CD14-positive monocyte (primary cell): Measurements from ENCODE around the gene C5AR2. TPM values are rescaled to one million over a fixed set of nuclear protein-coding genes. Genes with fewer than 3 reads are reported as not detected.
A peak's percentile ranks its signal among the peaks of the same experiment; 100 is the strongest.

Experiments used
- DNase-seq, 3 donors: peaks; one replicate each; pipeline ENCODE4 v3.0.0-alpha.2; 2011 to 2022
- H2AFZ ChIP-seq: 2 replicates; pipeline ENCODE4 v1.6.0; 2012; ENCODE audit warnings: mild to moderate bottlenecking, low read depth, low read length, inconsistent platforms; ENCODE audit not compliant: insufficient read depth, poor library complexity, severe bottlenecking
- H3K27ac ChIP-seq, 2 donors: 1 replicate in 1 of 2; 2 replicates in 1 of 2; pipeline ENCODE4 v1.5.1; 2012 to 2013; ENCODE audit warnings: low read length in 2 of 2, control low read depth in 1 of 2, inconsistent platforms in 1 of 2, low read depth in 1 of 2, mild to moderate bottlenecking in 1 of 2
- H3K27me3 ChIP-seq, 2 donors: one replicate each; pipeline versions ENCODE4 v1.6.0 to v1.6.1; 2011 to 2013; ENCODE audit warnings: low read length in 2 of 2; ENCODE audit not compliant: control insufficient read depth in 2 of 2, insufficient read depth in 2 of 2
- H3K36me3 ChIP-seq, 2 donors: replicated peaks in 1 of 2; 1 replicate in 1 of 2; 2 replicates in 1 of 2; pipeline versions ENCODE4 v1.5.1 to v1.6.1; 2012 to 2013; ENCODE audit warnings: low read length in 2 of 2, control low read depth in 1 of 2, inconsistent platforms in 1 of 2, mild to moderate bottlenecking in 1 of 2; ENCODE audit not compliant: insufficient read depth in 2 of 2, control insufficient read depth in 1 of 2
- H3K4me1 ChIP-seq, 2 donors: 1 replicate in 1 of 2; 2 replicates in 1 of 2; pipeline versions ENCODE4 v1.5.1 to v1.6.1; 2012 to 2013; ENCODE audit warnings: low read length in 2 of 2, control low read depth in 1 of 2, inconsistent platforms in 1 of 2, mild to moderate bottlenecking in 1 of 2, moderate library complexity in 1 of 2; ENCODE audit not compliant: insufficient read depth in 2 of 2, control insufficient read depth in 1 of 2
- H3K4me2 ChIP-seq: replicated peaks from 2 replicates; pipeline ENCODE3; 2012; ENCODE audit warnings: low read length, moderate library complexity, mild to moderate bottlenecking; ENCODE audit not compliant: poor library complexity, severe bottlenecking; ENCODE audit errors: extremely low read depth
- H3K4me3 ChIP-seq, 3 experiments: fragments of 200-600 bp in 1 of 3; sonication (generic) in 1 of 3; replicated peaks in 1 of 3; 1 replicate in 2 of 3; 2 replicates in 1 of 3; pipeline ENCODE4 v1.5.1; 2011 to 2013; ENCODE audit warnings: low read length in 3 of 3, mild to moderate bottlenecking in 3 of 3, control low read depth in 2 of 3, low read depth in 2 of 3, inconsistent platforms in 1 of 3, moderate library complexity in 1 of 3
- H3K79me2 ChIP-seq: 2 replicates; pipeline ENCODE4 v1.6.0; 2012; ENCODE audit warnings: mild to moderate bottlenecking, control low read depth, inconsistent platforms, low read length, moderate library complexity; ENCODE audit not compliant: insufficient read depth
- H3K9ac ChIP-seq: 2 replicates; pipeline ENCODE4 v1.6.0; 2017; ENCODE audit warnings: low read length, mild to moderate bottlenecking; ENCODE audit not compliant: insufficient read depth, poor library complexity, severe bottlenecking
- H3K9me3 ChIP-seq, 2 donors: replicated peaks in 1 of 2; 1 replicate in 1 of 2; 2 replicates in 1 of 2; pipeline versions ENCODE4 v1.5.1 to v1.6.1; 2012 to 2013; ENCODE audit warnings: low read length in 2 of 2, control low read depth in 1 of 2; ENCODE audit not compliant: control insufficient read depth in 1 of 2, insufficient read depth in 1 of 2
- H4K20me1 ChIP-seq: 2 replicates; pipeline ENCODE4 v1.6.0; 2012; ENCODE audit warnings: mild to moderate bottlenecking, low read length, control low read depth, moderate library complexity; ENCODE audit not compliant: insufficient read depth
- H3K27ac Mint-ChIP-seq, 7 donors: one replicate each; pipeline ENCODE4 v1.8.0; 2020; ENCODE audit warnings: mild to moderate bottlenecking in 7 of 7, mixed read lengths in 7 of 7, moderate library complexity in 6 of 7, inconsistent platforms in 2 of 7
- H3K27me3 Mint-ChIP-seq, 3 donors: one replicate each; pipeline ENCODE4 v1.8.0; 2021 to 2022; ENCODE audit warnings: low read depth in 3 of 3, mild to moderate bottlenecking in 3 of 3, mixed read lengths in 3 of 3, moderate library complexity in 3 of 3, inconsistent platforms in 1 of 3
- H3K36me3 Mint-ChIP-seq, 2 donors: one replicate each; pipeline ENCODE4 v1.8.0; 2020; ENCODE audit warnings: mixed read lengths in 2 of 2, inconsistent platforms in 1 of 2, mild to moderate bottlenecking in 1 of 2
- H3K4me1 Mint-ChIP-seq: one replicate; pipeline ENCODE4 v1.8.0; 2020; ENCODE audit warnings: mild to moderate bottlenecking, mixed read lengths
- H3K4me3 Mint-ChIP-seq, 2 donors: one replicate each; pipeline ENCODE4 v1.8.0; 2020; ENCODE audit warnings: mild to moderate bottlenecking in 2 of 2, mixed read lengths in 2 of 2, moderate library complexity in 1 of 2
- H3K9me3 Mint-ChIP-seq, 7 donors: one replicate each; pipeline ENCODE4 v1.8.0; 2020 to 2022; ENCODE audit warnings: mixed read lengths in 7 of 7, mild to moderate bottlenecking in 6 of 7, moderate library complexity in 6 of 7, inconsistent platforms in 2 of 7
- CTCF ChIP-seq: fragments of 200-600 bp; IDR thresholded peaks from one replicate; pipeline ENCODE4 v1.8.0; 2022; ENCODE audit warnings: antibody characterized with exemption, mild to moderate bottlenecking
- WGBS: methylation state at CpG from one replicate; pipeline ENCODE4 v1.1.5; 2013; ENCODE audit warnings: missing lambda C conversion rate; ENCODE audit not compliant: insufficient coverage; 5-methylcytosine and 5-hydroxymethylcytosine counted together
- intact Hi-C, 2 donors: fragments of 100-400 bp; cut with micrococcal nuclease; formaldehyde crosslinking; loops; one replicate each; pipeline versions ENCODE4 v1.15.0 to v1.15.1; 2023
- polyA plus RNA-seq, 3 donors: library from polyadenylated mRNA; depleted of rRNA in 1 of 3; unstranded in 2 of 3; stranded (reverse) in 1 of 3; fragments of 300-500 nt in 2 of 3; fragments of >200 nt in 1 of 3; fragmentation: Illumina TruSeq in 2 of 3; gene quantifications; 1 replicate in 2 of 3; 2 replicates in 1 of 3; pipeline ENCODE4 v1.2.3, GENCODE V29; 2012 to 2021

C5AR2 gene
- polyA plus RNA-seq, 3 donors: 2.4 to 46.9 (median 4.3) TPM

- H3K27ac Mint-ChIP-seq: peak overlapping the region; percentile 87 to 96 (median 93)
These were observed 9.9 kb upstream of the C5AR2 start for GRCh38 chr19:47322058-47322457.

DNA sequence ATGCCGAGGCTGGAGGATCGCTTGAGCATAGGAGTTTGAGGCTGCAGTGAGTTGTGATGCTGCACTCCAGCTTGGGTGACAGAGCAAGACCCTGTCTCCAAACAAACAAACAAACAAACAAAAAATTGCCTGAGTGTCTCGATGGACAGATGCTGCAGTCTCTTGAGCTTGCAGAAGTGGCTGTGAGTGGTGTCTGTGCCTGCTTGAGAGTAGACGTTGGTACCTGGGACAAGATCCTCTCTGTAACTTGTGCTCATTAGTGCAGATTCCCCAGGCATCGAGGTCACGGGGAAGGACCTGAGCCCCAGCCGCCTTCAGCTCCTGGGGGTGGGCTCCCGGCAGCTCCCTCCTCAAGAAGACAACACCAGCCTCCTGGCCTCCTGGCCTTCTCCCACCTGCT lies 8.6 kb upstream of the C5AR2 start:
- Mint-ChIP-seq H3K27me3 (peaks cover under 1 to 6% (median 2%) of the 10 kb centered on the region in 3 donors), H3K4me1 (peaks cover 67% of the 10 kb centered on the region), H3K4me3 (peak overlapping the region; percentile 61 to 77), H3K36me3 (peaks cover 31 to 42% of the 10 kb centered on the region in 2 donors), H3K27ac (peak overlapping the region; percentile 89 to 99 (median 93)), H3K9me3 (peaks cover 0 to 12% (median 4%) of the 10 kb centered on the region in 7 donors)
- peaks cover 21% of the 10 kb centered on the region for H3K79me2 ChIP-seq
- peak overlapping the region; percentile 46 for H3K9ac ChIP-seq
- TF ChIP-seq CTCF: no peak
- H4K20me1 ChIP-seq: peaks cover 36% of the 10 kb centered on the region
- no peaks in the 10 kb centered on the region for H3K27me3 ChIP-seq
- H3K4me1 ChIP-seq: peaks cover 54 to 77% of the 10 kb centered on the region in 2 donors
- H3K4me3 ChIP-seq: peak overlapping the region in 1 of 3 experiments; percentile 55
- no peak overlapping the region for H2AFZ ChIP-seq
- peak overlapping the region; percentile 73 to 91 for H3K27ac ChIP-seq
- DNase-seq: peak in 1 of 3 donors; percentile 10
- intact Hi-C loops: no loop called here
- peaks cover 22 to 34% of the 10 kb centered on the region in 2 donors for H3K36me3 ChIP-seq
- 92% methylated on average over 7 of the region's 8 CpGs for WGBS
- H3K9me3 ChIP-seq: no peaks in the 10 kb centered on the region
- H3K4me2 ChIP-seq: peak overlapping the region; percentile 64

More at GRCh38 chr19:47322058-47322457, 9.9 kb upstream of the C5AR2 start:
- peaks cover 40 to 53% of the 10 kb centered on the region in 2 donors for H3K36me3 Mint-ChIP-seq
- peaks cover 33% of the 10 kb centered on the region for H3K79me2 ChIP-seq
- H3K4me2 ChIP-seq: peak overlapping the region; percentile 21
- peaks cover 22 to 45% of the 10 kb centered on the region in 2 donors for H3K36me3 ChIP-seq
- H4K20me1 ChIP-seq: peaks cover 43% of the 10 kb centered on the region
- peak overlapping the region; percentile 16 to 30 for H3K4me3 Mint-ChIP-seq
- no peaks in the 10 kb centered on the region for H3K9me3 ChIP-seq
- H3K4me1 ChIP-seq: peaks cover 54 to 76% of the 10 kb centered on the region in 2 donors
- no peak overlapping the region for H2AFZ ChIP-seq
- H3K27me3 Mint-ChIP-seq: peaks cover 2 to 9% (median 8%) of the 10 kb centered on the region in 3 donors
- intact Hi-C loops: no loop called here
- peaks cover 69% of the 10 kb centered on the region for H3K4me1 Mint-ChIP-seq
- no peak for TF ChIP-seq CTCF
- no peaks in the 10 kb centered on the region for H3K27me3 ChIP-seq
- H3K4me3 ChIP-seq: peak overlapping the region in 1 of 3 experiments; percentile 54
- peak overlapping the region; percentile 68 to 73 for H3K27ac ChIP-seq
- DNase-seq: peak; percentile 64 to 86 (median 82)
- peaks cover 0 to 12% (median 4%) of the 10 kb centered on the region in 7 donors for H3K9me3 Mint-ChIP-seq
- WGBS: 71% methylated on average over 1 of the region's 2 CpGs
- no peak overlapping the region for H3K9ac ChIP-seq
